ENCODE data around the gene PARP12.

The PARP12 gene

DNA sequence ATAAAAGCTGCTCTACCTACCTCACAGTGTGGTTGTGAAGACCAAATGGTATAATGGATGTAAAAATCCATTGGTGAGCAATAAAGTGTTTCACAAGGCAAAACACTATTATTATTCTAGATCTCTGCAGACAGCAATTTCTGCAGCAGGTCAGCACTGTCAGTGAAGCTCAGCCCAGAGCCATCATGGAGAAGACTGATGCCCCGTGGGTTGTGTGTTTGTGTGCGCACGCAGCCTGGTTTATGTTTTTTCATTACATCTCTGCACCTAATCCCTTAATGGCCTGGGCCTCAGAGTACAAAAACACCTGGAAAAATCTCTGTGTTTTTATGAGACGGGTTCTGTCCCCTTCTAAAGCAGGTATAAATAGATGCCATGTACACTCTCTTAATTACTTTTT is 64.2 kb downstream of the PARP12 start:
- no peaks in the 10 kb centered on the region for H3K27me3 Mint-ChIP-seq
- no peaks in the 10 kb centered on the region for H3K9me3 Mint-ChIP-seq
- no peak overlapping the region for H3K4me3 Mint-ChIP-seq
- H3K27ac Mint-ChIP-seq, result no peak overlapping the region
- no peaks in the 10 kb centered on the region for H3K36me3 Mint-ChIP-seq
- no peaks in the 10 kb centered on the region for H3K4me1 Mint-ChIP-seq

DNA sequence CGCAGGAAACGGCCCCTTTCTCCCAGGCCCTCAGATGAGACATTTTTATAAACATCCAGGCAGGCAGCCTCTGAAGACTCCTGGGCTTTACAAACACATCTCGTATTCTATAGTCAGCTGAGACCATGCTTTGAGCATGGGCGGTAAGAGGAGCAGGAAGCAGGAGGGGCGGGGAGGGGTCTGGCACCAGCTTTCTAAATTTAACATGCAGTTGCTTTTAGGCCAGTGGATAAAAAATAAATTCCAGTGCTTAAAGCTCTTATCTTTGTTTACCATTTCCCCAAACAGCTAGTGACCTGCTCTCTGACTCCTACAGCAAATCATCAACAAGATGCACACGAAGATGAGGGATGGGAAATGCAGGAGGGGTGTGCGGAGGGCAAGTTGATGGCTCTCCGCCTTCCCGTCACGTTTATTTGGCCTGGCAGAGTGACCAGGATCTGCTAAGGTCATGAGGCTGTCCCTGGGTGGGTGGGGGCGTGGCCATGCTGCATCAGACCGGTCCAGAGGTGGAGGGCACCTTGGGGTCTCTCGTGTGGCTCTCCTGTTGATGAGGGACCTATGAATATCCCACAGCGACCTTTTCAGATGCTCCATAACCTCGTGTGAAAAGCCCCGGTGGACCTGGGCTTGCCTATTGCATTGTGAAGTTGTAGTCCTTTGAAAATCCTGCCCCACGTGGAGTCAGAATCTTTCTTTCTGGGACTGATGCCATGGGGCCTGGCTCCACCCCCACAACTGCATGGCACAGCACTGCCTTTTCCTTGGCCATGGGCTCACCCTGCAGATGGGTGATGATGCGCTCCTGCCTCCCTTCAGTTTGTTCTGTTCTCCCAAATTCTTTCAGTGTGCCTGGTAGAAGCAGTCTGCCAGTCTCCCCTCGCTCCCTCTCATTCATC is 67.5 kb downstream of the PARP12 start:
- Mint-ChIP-seq H3K4me3 (no peak overlapping the region), H3K27ac (no peak overlapping the region), H3K9me3 (no peaks in the 10 kb centered on the region), H3K27me3 (no peaks in the 10 kb centered on the region), H3K36me3 (no peaks in the 10 kb centered on the region), H3K4me1 (no peaks in the 10 kb centered on the region)

DNA sequence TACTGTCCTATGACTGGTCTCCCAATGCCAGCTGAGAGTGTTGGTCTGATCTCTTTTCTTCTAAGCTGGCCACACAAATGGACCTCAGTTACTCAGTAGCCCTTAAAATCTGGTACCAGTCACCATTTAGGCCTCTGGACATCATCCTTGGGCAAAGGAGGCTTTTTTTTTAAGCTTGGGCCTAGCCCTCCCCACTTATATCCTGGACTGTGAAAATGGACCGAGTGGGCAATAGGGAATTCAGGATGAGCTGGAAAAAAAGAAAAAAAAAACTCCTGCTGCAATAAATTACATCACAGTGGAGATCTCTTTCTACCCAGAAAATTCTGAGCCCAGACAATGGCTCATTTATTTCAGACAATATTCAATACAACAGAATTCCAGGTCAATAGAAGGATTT is 68.4 kb downstream of the PARP12 start:
- Mint-ChIP-seq H3K4me1 (no peaks in the 10 kb centered on the region), H3K27me3 (no peaks in the 10 kb centered on the region), H3K36me3 (no peaks in the 10 kb centered on the region), H3K9me3 (no peaks in the 10 kb centered on the region), H3K27ac (no peak overlapping the region), H3K4me3 (no peak overlapping the region)

DNA sequence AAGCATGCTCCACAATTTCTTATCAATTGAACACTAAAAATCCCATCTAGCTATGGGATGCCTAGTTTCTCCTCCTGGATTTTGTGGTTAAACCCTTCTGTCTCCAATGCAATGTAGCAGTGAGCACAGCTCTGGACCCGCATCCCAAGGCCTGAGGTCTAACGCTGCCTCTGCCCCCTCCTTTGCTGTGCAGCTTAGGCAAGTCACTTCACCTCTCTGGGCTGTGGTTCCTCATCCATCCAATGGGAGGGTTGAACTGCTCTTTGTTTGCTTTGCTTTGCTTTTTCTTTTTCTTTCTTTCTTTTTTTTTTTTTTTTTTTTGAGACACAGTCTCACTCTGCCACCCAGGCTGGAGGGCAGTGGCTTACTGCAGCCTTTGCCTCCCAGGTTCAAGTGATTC is 69.2 kb downstream of the PARP12 start:
- Mint-ChIP-seq H3K36me3 (no peaks in the 10 kb centered on the region), H3K9me3 (no peaks in the 10 kb centered on the region), H3K4me1 (no peaks in the 10 kb centered on the region), H3K4me3 (no peak overlapping the region), H3K27ac (no peak overlapping the region), H3K27me3 (no peaks in the 10 kb centered on the region)

DNA sequence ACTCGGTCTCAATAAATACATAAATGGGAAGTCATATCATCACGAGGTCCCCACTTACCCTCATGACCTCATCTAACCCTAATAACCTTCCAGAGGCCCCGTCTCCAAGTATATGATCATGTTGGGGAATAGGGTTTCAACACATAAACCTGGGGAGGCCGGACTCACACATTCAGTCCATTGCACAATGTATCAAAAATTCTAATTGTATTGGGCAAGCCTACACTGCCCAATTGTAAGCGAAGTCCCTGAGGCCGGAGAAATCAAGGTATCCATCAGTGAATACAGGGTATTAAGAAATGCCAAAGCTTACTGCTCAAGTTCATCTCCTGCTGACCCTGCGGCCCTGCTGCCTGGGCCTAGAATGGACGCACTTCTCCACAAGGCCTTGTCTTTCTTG is 69.6 kb downstream of the PARP12 start:
- no peaks in the 10 kb centered on the region for H3K9me3 Mint-ChIP-seq
- no peaks in the 10 kb centered on the region for H3K36me3 Mint-ChIP-seq
- no peaks in the 10 kb centered on the region for H3K4me1 Mint-ChIP-seq
- no peak overlapping the region for H3K27ac Mint-ChIP-seq
- H3K4me3 Mint-ChIP-seq, result no peak overlapping the region
- H3K27me3 Mint-ChIP-seq, result no peaks in the 10 kb centered on the region

- H3K9me3 Mint-ChIP-seq, result no peaks in the 10 kb centered on the region
- H3K27me3 Mint-ChIP-seq, result no peaks in the 10 kb centered on the region
- no peaks in the 10 kb centered on the region for H3K4me1 Mint-ChIP-seq
These were observed 70.3 kb downstream of the PARP12 start for GRCh38 chr7:139992353-139993044.

GRCh38 chr7:139991911-139992310 is 70.8 kb downstream of the PARP12 start:
- Mint-ChIP-seq H3K36me3 (no peaks in the 10 kb centered on the region), H3K27ac (no peak overlapping the region), H3K4me3 (no peak overlapping the region), H3K4me1 (no peaks in the 10 kb centered on the region), H3K9me3 (no peaks in the 10 kb centered on the region), H3K27me3 (no peaks in the 10 kb centered on the region)

More at GRCh38 chr7:139992353-139993044, 70.3 kb downstream of the PARP12 start:
- no peak overlapping the region for H3K4me3 Mint-ChIP-seq
- no peak overlapping the region for H3K27ac Mint-ChIP-seq
- H3K36me3 Mint-ChIP-seq, result no peaks in the 10 kb centered on the region

GRCh38 chr7:139991269-139991666 is 71.5 kb downstream of the PARP12 start:
- no peaks in the 10 kb centered on the region for H3K9me3 Mint-ChIP-seq
- no peaks in the 10 kb centered on the region for H3K4me1 Mint-ChIP-seq
- no peaks in the 10 kb centered on the region for H3K27me3 Mint-ChIP-seq
- H3K4me3 Mint-ChIP-seq, result no peak overlapping the region
- no peaks in the 10 kb centered on the region for H3K36me3 Mint-ChIP-seq
- H3K27ac Mint-ChIP-seq, result no peak overlapping the region

GRCh38 chr7:139990571-139991268 is 72.0 kb downstream of the PARP12 start:
- Mint-ChIP-seq H3K27ac (no peak overlapping the region), H3K36me3 (no peaks in the 10 kb centered on the region), H3K4me1 (no peaks in the 10 kb centered on the region), H3K4me3 (no peak overlapping the region), H3K27me3 (no peaks in the 10 kb centered on the region), H3K9me3 (no peaks in the 10 kb centered on the region)

DNA sequence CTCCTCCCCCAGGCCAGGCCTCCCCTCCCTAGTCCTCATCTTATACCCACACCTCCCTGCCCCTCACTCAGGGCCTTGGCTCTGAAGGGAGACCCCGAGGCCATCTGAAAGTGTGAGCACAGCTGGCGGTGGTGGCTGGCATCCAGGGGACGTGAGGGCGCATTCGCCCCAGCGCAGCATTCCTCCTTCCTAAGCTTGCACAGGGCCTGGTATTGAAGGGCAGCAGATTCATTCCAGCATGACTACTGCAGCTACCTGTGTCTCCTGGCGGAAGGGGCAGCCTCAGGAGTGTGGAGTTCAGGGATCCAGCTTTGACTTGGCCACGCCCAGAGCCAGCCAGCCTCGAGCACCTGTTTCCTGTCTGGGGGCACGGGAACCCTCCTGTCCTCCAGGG is 72.6 kb downstream of the PARP12 start:
- H3K4me1 Mint-ChIP-seq, result no peaks in the 10 kb centered on the region
- H3K36me3 Mint-ChIP-seq, result no peaks in the 10 kb centered on the region
- H3K4me3 Mint-ChIP-seq, result no peak overlapping the region
- peak overlapping the region; percentile 72 for H3K27ac Mint-ChIP-seq
- H3K27me3 Mint-ChIP-seq, result no peaks in the 10 kb centered on the region
- H3K9me3 Mint-ChIP-seq, result no peaks in the 10 kb centered on the region

DNA sequence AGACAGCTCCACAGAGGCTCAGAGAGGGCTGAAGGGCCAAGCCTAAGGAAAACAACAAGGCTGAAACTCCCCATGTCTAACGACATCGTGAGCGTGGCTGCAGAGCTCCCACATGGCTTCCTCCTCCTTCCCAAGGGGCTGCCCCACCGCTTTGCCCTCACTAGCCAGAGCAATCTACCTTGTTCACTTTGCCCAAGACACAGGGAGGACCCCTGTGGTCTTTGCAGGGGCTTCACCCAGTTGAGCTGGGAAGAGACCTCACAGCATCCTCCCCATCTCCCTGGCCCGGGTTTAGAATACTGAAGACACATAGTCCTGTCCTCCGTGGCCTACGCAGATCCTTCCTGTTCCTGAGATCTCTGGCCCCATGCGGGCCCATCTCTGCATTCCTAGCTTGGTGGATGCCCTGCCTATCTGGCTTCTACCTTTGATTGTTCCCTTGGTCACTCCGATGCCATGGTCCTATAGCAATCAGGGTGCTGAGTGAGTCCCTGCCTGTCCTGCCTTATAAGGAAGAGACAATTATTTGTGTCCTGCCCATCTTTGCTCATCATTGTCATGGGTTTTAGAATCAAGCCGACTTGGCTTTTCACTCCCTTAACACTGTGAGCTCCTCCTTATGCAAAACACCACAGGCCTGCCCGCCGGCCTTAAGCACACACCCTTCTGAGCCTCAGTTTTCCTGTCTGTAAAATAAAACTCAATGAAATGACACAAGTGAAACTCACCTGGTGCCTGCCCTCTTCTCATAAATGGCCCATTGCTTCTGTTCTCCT is 73.2 kb downstream of the PARP12 start:
- Mint-ChIP-seq H3K36me3 (no peaks in the 10 kb centered on the region), H3K9me3 (no peaks in the 10 kb centered on the region), H3K27ac (peak overlapping the region; percentile 72), H3K27me3 (no peaks in the 10 kb centered on the region), H3K4me3 (no peak overlapping the region), H3K4me1 (no peaks in the 10 kb centered on the region)

DNA sequence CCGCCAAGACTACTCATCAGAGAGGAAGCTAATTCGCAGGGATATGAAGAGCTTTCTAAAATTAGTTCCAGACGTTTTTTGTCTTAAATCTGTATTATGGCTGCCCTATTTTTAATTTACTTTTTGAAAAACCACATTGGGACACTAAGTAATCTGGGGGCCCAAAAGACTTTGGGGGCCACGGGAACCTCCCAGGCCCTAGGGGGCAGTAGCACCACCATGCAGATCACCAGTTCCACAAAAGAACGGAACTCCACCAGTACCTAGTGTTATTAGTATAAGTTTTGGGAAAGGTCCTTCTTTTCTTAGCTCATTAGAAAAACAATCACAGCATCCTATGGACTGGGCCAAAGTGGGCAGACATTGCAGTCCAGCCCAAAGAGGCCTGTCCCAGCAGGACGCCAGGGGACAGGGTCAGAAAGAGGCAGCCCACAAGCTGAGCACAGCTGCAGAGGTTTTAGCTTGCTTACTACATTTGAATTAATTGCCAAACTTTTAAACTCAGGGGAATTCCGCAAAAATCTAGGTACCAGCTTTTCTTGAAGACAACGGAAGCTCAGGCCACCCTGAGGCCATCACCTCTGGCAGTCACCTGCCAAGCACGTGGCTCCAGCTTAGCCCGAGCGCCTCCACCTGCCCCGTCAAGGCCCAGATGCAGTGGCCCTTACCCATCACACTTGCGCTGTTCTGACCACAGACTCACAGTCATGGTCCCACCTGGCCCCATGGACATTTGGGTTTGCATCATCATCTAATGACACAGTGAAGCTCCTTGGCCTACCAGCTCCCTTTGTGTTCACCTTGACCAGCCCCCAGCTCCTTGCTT is 74.8 kb downstream of the PARP12 start:
- no peaks in the 10 kb centered on the region for H3K36me3 Mint-ChIP-seq

DNA sequence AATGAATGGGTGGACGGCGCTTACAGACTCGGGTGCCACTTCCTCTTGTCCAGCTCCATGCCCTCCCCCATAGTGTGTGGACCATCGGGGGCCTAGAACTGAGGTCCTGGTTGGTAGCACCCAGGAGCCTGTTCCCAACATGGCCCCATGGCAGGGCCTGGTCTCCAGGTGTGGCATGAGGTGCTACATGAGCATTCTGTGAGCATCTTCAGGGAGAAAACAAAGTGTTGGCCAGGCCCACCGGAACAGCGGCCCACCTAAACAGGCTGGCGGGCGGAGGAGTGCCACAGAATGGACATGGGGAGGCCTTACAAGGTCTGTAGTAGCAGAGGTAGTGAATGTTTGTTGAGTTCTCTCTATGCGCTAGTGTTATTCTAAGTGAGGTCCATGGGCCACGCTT is 76.9 kb downstream of the PARP12 start:
- Mint-ChIP-seq H3K9me3 (no peaks in the 10 kb centered on the region), H3K4me3 (no peak overlapping the region), H3K27me3 (no peaks in the 10 kb centered on the region), H3K4me1 (peaks cover 1% of the 10 kb centered on the region), H3K27ac (no peak overlapping the region), H3K36me3 (no peaks in the 10 kb centered on the region)

More for the DNA sequence above, 74.8 kb downstream of the PARP12 start:
- Mint-ChIP-seq H3K9me3 (no peaks in the 10 kb centered on the region), H3K4me3 (no peak overlapping the region), H3K27ac (no peak overlapping the region), H3K27me3 (no peaks in the 10 kb centered on the region), H3K4me1 (no peaks in the 10 kb centered on the region)

DNA sequence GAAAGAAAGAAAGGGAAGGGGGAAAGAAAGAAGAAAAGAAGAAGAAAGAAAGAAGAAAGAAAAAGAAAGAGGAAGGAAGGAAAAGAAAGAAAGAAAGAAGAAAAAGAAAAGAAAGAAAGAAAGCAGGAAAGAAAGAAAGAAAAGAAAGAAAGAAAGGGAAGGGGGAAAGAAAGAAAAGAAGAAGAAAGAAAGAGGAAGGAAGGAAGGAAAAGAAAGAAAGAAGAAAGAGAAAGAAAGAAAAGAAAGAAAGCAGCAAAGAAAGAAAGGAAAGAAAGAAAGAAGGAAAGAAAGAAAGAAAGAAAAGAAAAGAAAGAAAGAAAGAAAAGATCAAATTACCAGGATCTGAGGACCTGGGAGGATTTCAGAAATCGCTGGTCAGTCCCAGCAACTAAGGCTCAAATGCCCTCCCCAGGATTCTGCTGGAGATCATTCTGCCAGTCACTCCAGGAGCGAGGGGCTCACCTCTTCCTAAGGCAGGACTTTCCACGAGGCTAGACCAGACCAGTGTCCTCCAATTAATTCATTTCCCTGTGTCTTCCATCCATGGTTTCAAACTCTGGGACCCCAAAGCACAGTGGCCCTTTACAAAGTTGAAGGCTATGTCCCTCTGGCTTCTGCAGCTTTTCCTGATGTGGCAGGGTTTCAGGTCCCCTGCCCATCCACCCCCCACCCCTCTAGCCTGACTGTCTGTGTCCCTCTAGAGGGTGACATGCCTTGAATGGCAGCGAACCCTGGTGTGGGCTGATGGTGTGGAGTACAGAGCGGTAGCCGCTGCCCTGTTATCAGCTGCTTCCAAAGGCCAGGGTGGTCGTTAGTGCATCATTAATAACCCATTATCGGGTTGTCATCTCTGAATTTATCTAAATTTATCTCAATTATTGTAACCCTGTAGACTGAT is 77.9 kb downstream of the PARP12 start:
- H3K9me3 Mint-ChIP-seq, result no peaks in the 10 kb centered on the region
- peaks cover 11% of the 10 kb centered on the region for H3K4me1 Mint-ChIP-seq
- no peaks in the 10 kb centered on the region for H3K36me3 Mint-ChIP-seq
- no peaks in the 10 kb centered on the region for H3K27me3 Mint-ChIP-seq
- peak overlapping the region; percentile 60 for H3K27ac Mint-ChIP-seq
- no peak overlapping the region for H3K4me3 Mint-ChIP-seq

Data from activated naive CD4-positive, alpha-beta T cell treated with anti-CD3 and anti-CD28 coated beads, Interleukin-2, amount 50 U/mL, for 24 hours (primary cell).